ENCODE measurements around the gene SEC23B. TPM values are rescaled to one million over a fixed set of nuclear protein-coding genes. Genes with fewer than 3 reads are reported as not detected.
"Not testable (repeated sequence)": the region's sequence is repeated elsewhere in the genome, so short reads cannot be mapped to it uniquely, and the experiment has no call there.

SEC23B gene
- polyA plus RNA-seq (2013, experiment 1 of 2; ENCODE audit: insufficient read length), result 37.5 TPM
- polyA plus RNA-seq (2013, experiment 2 of 2; ENCODE audit: insufficient read length), result 32.6 TPM

GRCh38 chr20:18507218-18508191 is at the start of gene SEC23B:
TSS of gene SEC23B (plus strand) at chr20:18507940. CDS start at chr20:18510836, 2,896 bp downstream.
- peak; percentile 96 for DNase-seq

GRCh38 chr20:18465536-18466200 is 42.1 kb upstream of the SEC23B start:
- no peak for DNase-seq

GRCh38 chr20:18466574-18466893 is 41.2 kb upstream of the SEC23B start:
- no peak for DNase-seq

- peak; percentile 96 for DNase-seq
These were observed 40.6 kb upstream of the SEC23B start, which contains the start of the genes DZANK1 and POLR3F for GRCh38 chr20:18466894-18467730. TSS of gene DZANK1 (minus strand) at chr20:18467030. CDS start at chr20:18465358, 1,672 bp downstream. TSS of gene POLR3F (plus strand) at chr20:18467390. CDS start at chr20:18467507, 117 bp downstream.

GRCh38 chr20:18477218-18477617 is 30.5 kb upstream of the SEC23B start:
- DNase-seq, result no peak

GRCh38 chr20:18477821-18478220 is 29.9 kb upstream of the SEC23B start:
- no peak for DNase-seq

- no peak for DNase-seq
These were observed 26.1 kb upstream of the SEC23B start for GRCh38 chr20:18481596-18481995.

GRCh38 chr20:18488301-18488700 is 19.4 kb upstream of the SEC23B start:
- DNase-seq, result no peak

GRCh38 chr20:18496042-18496441 is 11.7 kb upstream of the SEC23B start:
- peak; percentile 3 for DNase-seq

- DNase-seq, result peak; percentile 77
These were observed 10.8 kb upstream of the SEC23B start, which contains the start of gene RBBP9 for GRCh38 chr20:18496740-18497592. TSS of gene RBBP9 (minus strand) at chr20:18497225. CDS start at chr20:18497167, 58 bp downstream.

- DNase-seq, result no peak
These were observed 10.1 kb upstream of the SEC23B start for GRCh38 chr20:18497603-18498002.

GRCh38 chr20:18501672-18502071 is 6.1 kb upstream of the SEC23B start:
- not testable (repeated sequence) for DNase-seq

- peak; percentile 13 for DNase-seq
These were observed 3.2 kb upstream of the SEC23B start for GRCh38 chr20:18504479-18505060.

GRCh38 chr20:18506744-18507143 is 996 bp upstream of the SEC23B start:
- no peak for DNase-seq

- no peak for DNase-seq
These were observed 3.8 kb downstream of the SEC23B start for GRCh38 chr20:18511571-18511970.

- DNase-seq, result no peak
These were observed 5.5 kb downstream of the SEC23B start for GRCh38 chr20:18513208-18513607.

- DNase-seq, result no peak
These were observed 6.4 kb downstream of the SEC23B start for GRCh38 chr20:18514127-18514526.

- DNase-seq, result no peak
These were observed 8.2 kb downstream of the SEC23B start for GRCh38 chr20:18515973-18516372.

GRCh38 chr20:18522066-18522465 is 14.3 kb downstream of the SEC23B start:
- peak; percentile 7 for DNase-seq

- no peak for DNase-seq
These were observed 15.3 kb downstream of the SEC23B start for GRCh38 chr20:18523066-18523465.

- peak; percentile 39 for DNase-seq
These were observed 16.9 kb downstream of the SEC23B start for GRCh38 chr20:18524646-18525045.

Data from fibroblast of skin of abdomen (primary cell).